ENCODE measurements around the gene ATP6V1F. TPM values are rescaled to one million over a fixed set of nuclear protein-coding genes. Genes with fewer than 3 reads are reported as not detected.

The ATP6V1F gene
- polyA plus RNA-seq, 12 donors, result 94.5 to 144 (median 109) TPM; not detected in 1

DNA sequence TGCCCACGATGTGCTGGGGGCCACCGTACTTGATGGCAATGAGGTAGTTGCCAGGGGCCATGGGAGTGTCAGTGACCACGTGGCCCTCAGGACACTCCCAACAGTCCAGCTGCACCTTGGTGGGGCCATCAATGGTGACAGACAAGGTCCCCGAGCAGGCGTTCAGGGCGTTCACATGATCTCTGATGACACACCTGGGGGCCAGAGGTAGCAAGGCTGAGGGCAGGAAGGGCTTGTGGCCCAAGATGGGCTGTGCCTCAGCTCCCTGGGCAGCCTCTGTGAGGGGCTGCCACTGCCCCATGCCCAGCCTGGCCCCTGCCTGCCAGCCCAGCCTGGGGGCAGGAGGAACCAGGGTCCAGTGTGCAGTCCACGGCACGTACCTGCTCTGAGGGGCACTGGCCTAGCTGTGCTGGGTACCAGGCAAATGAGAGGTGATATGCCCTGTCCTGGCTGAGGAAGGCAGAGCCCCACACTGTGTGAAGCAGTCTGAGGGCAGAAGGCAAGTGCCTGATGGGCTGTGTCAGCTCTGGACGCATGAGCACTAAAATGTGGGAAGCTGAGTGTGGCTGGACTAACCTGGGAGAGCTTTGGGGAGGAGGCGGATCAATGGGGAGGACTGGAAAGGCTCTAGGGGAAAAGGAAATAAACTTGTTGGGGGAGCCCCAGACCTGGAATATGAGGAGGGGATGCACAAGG, 51.4 kb downstream of the ATP6V1F start:
- no peak for DNase-seq

GRCh38 chr7:128914566-128915151, 52.0 kb downstream of the ATP6V1F start:
- no peak for DNase-seq

GRCh38 chr7:128915271-128915819, 52.7 kb downstream of the ATP6V1F start:
- no peak for DNase-seq

Other genes starting within 250 kb of the ATP6V1F start
- 1 to 10 TPM in 8 of 12 donors, under 1 TPM in 2, not detected in 2; 0.84 to 4.4 (median 2.0) TPM for gene GARIN1A, start 190.6 kb upstream of the ATP6V1F start, polyA plus RNA-seq (ENCODE audit: insufficient read length in 12 of 12)
- 100 to 1,000 TPM; 231 to 352 (median 285) TPM for gene CALU, start 123.5 kb upstream of the ATP6V1F start, polyA plus RNA-seq (ENCODE audit: insufficient read length in 12 of 12)
- 1 to 10 TPM in 10 of 12 donors, not detected in 2; 1.4 to 3.9 (median 2.4) TPM for gene OPN1SW, start 87.1 kb upstream of the ATP6V1F start, polyA plus RNA-seq (ENCODE audit: insufficient read length in 12 of 12)
- 10 to 100 TPM in 10 of 12 donors, not detected in 2; 10.6 to 27.6 (median 19.1) TPM for gene CCDC136, start 70.9 kb upstream of the ATP6V1F start, polyA plus RNA-seq (ENCODE audit: insufficient read length in 12 of 12)
- 1,000 to 10,000 TPM in 1 of 12 donors, 100 to 1,000 TPM in 11; 192 to 1,098 (median 430) TPM for gene FLNC, start 32.5 kb upstream of the ATP6V1F start, polyA plus RNA-seq (ENCODE audit: insufficient read length in 12 of 12)
- 1 to 10 TPM in 9 of 12 donors, under 1 TPM in 2, not detected in 1; 0.49 to 7.4 (median 1.4) TPM for gene KCP, start 47.9 kb downstream of the ATP6V1F start, polyA plus RNA-seq (ENCODE audit: insufficient read length in 12 of 12)
- 1 to 10 TPM in 11 of 12 donors, not detected in 1; 1.4 to 9.5 (median 2.0) TPM for gene IRF5, start 75.1 kb downstream of the ATP6V1F start, polyA plus RNA-seq (ENCODE audit: insufficient read length in 12 of 12)
- gene TNPO3, start 192.3 kb downstream of the ATP6V1F start, polyA plus RNA-seq (ENCODE audit: insufficient read length in 12 of 12), result 10 to 100 TPM in 11 of 12 donors, not detected in 1; 28.7 to 34.6 (median 31.2) TPM